HG03520 (cell line): ENCODE results near the gene PTGFR.
A peak's percentile ranks its signal among the peaks of the same experiment; 100 is the strongest.

Source experiments
- ATAC-seq: cut with Tn5 transposase; IDR thresholded peaks from one replicate; pipeline ENCODE4 v1.9.1; 2021; ENCODE audit warnings: mild to moderate bottlenecking, moderate library complexity; ENCODE audit not compliant: unreplicated experiment

Gene PTGFR

GRCh38 chr1:78519446-78519845 lies 28.7 kb downstream of the PTGFR start:
- ATAC-seq: no peak

GRCh38 chr1:78520216-78520615 lies 29.4 kb downstream of the PTGFR start:
- ATAC-seq: no peak

GRCh38 chr1:78520843-78521242 lies 30.1 kb downstream of the PTGFR start:
- no peak for ATAC-seq

GRCh38 chr1:78522136-78522535 lies 31.4 kb downstream of the PTGFR start:
- ATAC-seq: no peak

- no peak for ATAC-seq
Observed at GRCh38 chr1:78526496-78526895, 35.7 kb downstream of the PTGFR start.

- ATAC-seq: no peak
Observed at GRCh38 chr1:78527706-78528105, 36.9 kb downstream of the PTGFR start.

- no peak for ATAC-seq
Observed at GRCh38 chr1:78533527-78533926, 42.8 kb downstream of the PTGFR start.

GRCh38 chr1:78535286-78535685 lies 44.5 kb downstream of the PTGFR start:
- no peak for ATAC-seq

GRCh38 chr1:78536427-78536826 lies 45.7 kb downstream of the PTGFR start:
- ATAC-seq: no peak

GRCh38 chr1:78540048-78540447 lies 49.3 kb downstream of the PTGFR start:
- no peak for ATAC-seq

- ATAC-seq: no peak
Observed at GRCh38 chr1:78541479-78541878, 50.7 kb downstream of the PTGFR start.

- no peak for ATAC-seq
Observed at GRCh38 chr1:78543941-78544643, 53.3 kb downstream of the PTGFR start.

GRCh38 chr1:78547081-78547480 lies 56.3 kb downstream of the PTGFR start:
- no peak for ATAC-seq

- no peak for ATAC-seq
Observed at GRCh38 chr1:78549331-78549730, 58.6 kb downstream of the PTGFR start.

GRCh38 chr1:78549891-78550290 lies 59.1 kb downstream of the PTGFR start:
- no peak for ATAC-seq

GRCh38 chr1:78553859-78554258 lies 63.1 kb downstream of the PTGFR start:
- peak; percentile 64 for ATAC-seq

GRCh38 chr1:78554840-78555239 lies 64.1 kb downstream of the PTGFR start:
- no peak for ATAC-seq

GRCh38 chr1:78559680-78560079 lies 68.9 kb downstream of the PTGFR start:
- ATAC-seq: no peak

GRCh38 chr1:78560811-78561210 lies 70.0 kb downstream of the PTGFR start:
- no peak for ATAC-seq

- no peak for ATAC-seq
Observed at GRCh38 chr1:78561856-78562255, 71.1 kb downstream of the PTGFR start.

- ATAC-seq: no peak
Observed at GRCh38 chr1:78565393-78565792, 74.6 kb downstream of the PTGFR start.

GRCh38 chr1:78570539-78570938 lies 79.8 kb downstream of the PTGFR start:
- ATAC-seq: no peak
